ENCODE data around the gene FAT1.

DNA sequence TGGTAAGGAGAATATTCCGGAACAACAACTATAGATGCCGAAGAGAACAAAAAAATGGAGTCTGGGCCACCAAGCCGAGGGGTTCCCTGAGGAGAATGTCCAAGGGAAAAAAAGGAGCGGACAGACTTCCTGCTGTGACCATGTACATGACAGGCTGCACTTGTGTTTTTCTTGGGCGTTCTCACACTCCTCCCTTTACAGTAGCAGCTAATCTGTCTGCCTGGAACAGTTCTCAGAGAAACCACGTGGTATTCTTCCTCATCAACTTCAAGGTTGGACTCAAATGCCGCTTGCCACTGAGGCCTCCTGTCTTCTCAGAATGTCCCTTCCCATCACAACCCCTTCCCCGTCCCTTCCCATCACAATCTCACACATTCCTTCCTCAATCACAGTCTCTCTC lies 137.5 kb downstream of the FAT1 start:
- no peak for TF ChIP-seq POLR2A (IDR thresholded peaks at IDR 0.05)
- TF ChIP-seq, protein P1, sequence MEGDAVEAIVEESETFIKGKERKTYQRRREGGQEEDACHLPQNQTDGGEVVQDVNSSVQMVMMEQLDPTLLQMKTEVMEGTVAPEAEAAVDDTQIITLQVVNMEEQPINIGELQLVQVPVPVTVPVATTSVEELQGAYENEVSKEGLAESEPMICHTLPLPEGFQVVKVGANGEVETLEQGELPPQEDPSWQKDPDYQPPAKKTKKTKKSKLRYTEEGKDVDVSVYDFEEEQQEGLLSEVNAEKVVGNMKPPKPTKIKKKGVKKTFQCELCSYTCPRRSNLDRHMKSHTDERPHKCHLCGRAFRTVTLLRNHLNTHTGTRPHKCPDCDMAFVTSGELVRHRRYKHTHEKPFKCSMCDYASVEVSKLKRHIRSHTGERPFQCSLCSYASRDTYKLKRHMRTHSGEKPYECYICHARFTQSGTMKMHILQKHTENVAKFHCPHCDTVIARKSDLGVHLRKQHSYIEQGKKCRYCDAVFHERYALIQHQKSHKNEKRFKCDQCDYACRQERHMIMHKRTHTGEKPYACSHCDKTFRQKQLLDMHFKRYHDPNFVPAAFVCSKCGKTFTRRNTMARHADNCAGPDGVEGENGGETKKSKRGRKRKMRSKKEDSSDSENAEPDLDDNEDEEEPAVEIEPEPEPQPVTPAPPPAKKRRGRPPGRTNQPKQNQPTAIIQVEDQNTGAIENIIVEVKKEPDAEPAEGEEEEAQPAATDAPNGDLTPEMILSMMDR (IDR thresholded peaks at IDR 0.05): no peak
